ENCODE results near the gene ARRDC1.
A peak's percentile ranks its signal among the peaks of the same experiment; 100 is the strongest.

ARRDC1 gene

DNA sequence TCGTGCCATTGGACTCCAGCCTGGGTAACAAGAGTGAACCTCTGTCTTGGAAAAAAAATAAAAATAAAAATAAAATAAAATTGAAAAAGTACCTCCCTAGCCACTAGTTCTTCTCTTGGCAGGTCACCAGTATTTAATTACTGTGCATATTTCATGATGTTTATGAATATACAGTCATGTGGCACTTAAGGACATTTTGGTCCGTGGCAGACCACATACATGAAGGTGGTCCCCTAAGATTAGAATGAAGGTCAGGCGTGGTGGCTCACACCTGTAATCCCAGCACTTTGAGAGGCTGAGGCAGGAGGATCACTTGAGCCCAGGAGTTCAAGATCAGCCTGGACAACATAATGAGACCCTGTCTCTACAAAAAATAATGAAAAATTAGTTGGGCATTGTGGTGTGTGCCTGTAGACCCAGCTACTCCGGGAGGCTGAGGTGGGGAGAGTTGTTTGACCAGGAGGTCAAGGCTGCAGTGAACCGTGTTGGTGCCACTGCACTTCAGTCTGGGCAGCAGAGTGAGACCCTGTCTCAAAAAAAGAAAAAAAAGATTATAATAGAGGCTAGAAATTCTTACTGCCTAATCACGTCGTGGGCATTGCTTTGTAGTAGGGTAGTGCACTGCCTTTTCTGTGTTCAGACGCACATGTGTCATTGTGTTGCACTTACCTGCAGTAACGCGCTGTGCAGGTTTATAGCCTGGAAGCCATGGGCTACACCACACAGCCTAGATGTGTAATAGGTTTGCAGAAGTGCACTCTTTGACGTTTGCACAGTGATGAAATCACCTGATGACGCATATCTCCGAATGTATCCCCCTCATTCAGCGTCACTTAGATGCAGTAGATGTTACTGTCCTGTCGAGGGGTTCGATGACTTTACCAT, 26.1 kb downstream of the ARRDC1 start:
- Histone ChIP-seq H3K4me3 (no peak overlapping the region), H3K27ac (no peak overlapping the region)

DNA sequence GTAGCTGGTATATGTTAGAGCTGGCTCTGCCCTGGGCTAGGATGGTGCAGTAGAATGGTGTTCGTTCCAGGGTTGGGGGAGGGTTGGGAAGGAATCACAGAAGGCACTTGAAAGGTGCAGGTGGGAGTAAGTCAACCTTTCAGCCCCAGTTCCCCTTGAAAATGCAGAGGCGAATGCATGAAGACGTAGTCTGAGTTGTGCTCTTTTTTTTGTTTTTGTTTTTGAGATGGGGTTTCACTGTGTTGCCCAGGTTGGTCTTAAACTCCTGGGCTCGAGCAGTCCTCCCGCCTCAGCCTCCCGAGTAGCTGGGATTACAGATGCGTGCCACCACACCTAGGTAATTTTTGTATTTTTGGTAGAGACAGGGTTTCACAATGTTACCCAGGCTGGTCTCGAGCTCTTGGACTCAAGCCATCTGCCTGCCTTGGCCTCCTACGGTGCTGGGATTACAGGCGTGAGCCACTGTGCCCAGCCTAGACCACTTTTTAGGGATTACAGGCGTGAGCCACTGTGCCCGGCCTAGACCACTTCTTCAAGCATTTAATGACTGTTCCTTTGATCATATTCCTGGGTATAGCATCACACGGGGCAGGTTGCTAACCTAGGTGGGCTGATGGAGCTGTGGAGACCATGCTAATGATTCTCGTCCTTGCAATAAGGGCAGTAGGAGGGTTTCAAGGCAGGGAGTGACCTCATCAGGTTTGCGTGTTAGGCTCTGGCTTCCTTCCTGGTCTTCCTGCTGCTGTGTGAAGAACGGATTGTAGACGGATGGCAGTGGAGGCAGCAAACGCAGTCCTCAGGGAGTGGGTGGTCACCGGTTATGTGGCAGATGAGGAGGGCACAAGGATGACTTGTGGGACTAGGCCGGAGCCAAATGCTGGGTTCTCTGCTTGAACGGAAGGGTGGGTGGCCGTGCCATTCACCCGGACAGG, 27.0 kb downstream of the ARRDC1 start:
- Histone ChIP-seq H3K4me3 (no peak overlapping the region), H3K27ac (peak overlapping the region in 6 of 21 experiments; percentile 4 to 57 (median 31))

DNA sequence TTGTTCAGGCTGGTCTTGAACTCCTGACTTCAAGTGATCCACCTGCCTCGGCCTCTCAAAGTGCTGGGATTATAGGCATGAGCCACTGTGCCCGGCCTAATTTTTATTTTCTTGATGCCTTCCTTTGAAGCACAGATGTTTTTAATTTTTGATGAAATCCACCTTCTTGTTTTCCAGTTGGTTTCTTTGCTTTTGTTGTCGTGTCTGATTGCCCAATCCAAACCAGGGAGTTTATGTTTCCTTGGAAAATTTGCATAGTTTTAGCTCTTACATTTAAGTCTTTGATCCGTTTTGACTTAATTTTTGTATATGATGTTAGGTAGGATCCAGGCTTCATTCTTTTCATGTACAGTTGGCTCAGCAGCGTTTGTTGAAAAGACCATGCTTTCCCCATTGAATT, 28.5 kb downstream of the ARRDC1 start:
- no peak overlapping the region for H3K27ac ChIP-seq
- no peak overlapping the region for H3K4me3 ChIP-seq

DNA sequence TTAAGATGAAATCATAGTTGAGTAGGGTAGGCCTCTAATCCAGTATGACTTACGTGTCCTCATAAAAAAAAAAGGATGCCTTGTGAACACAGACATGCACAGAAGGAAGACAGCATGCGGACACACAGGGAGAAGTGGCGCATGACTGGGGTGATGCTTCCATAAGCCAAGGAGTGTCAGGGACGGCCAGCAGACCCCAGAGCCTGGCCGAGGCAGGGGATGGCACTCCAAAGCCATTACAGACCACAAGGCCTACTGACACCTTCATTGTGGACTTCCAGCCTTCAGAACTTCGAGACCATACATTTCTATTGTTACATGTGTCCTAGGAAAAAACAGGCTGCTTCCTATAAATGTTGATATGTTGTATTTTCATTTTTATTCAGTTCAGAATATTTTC, 33.2 kb downstream of the ARRDC1 start:
- H3K4me3 ChIP-seq: no peak overlapping the region
- H3K27ac ChIP-seq: peak overlapping the region in 6 of 21 experiments; percentile 9 to 79 (median 56)

DNA sequence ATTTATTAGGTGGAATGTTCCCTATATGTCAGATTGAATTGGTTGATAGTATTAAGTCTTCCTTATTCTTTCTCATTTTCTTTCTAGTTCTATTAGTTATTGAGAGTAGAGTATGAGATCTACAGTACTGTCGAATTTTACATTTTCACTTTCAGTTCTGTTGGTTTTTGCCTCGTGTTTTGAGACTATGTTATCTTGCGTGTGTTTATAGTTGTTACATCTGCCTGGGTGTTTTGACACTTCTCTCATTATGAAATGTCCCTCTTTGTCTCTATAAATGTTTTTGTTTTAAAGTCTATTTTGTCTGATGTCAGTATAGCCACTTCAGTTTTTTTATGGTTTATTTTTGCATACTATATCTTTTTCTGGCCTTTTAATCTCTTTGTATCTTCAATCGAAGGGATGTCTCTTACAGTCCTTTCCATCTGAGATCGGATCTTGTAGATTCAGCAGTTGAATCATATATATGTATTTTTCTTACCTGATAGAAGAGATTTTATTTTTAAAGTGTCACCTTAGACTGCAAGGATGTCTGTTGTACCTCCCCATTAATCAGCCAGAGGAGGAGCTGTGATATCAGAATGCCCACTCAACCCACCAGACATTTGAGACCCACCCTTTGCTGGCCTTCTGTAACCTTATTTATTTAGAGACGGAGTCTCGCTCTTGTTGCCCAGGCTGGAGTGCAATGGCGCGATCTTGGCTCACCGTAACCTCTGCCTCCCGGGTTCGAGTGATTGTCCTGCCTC, 34.0 kb downstream of the ARRDC1 start:
- H3K4me3 ChIP-seq: peak overlapping the region in 1 of 7 experiments; percentile 6
- peak overlapping the region in 7 of 21 experiments; percentile 9 to 79 (median 43) for H3K27ac ChIP-seq

DNA sequence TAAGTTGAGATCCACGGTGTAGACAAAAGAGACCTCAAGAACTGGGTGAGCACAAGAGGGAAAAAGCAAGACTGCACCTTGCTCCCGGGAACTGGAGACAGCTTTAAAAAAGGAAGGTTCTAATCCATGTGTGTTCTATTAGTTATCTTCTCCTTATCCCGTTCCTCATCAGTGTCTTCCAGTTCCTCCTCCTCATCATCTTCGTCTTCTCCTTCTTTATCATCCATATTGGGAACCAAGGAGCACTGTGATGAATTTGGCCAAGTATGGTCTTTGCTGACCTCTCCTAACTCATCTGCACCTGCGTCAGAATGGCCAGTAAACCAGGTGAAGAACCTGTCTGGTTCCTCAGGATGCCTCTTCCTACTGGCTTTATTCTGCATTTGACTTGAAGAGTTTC, 35.4 kb downstream of the ARRDC1 start:
- H3K27ac ChIP-seq: no peak overlapping the region
- no peak overlapping the region for H3K4me3 ChIP-seq

DNA sequence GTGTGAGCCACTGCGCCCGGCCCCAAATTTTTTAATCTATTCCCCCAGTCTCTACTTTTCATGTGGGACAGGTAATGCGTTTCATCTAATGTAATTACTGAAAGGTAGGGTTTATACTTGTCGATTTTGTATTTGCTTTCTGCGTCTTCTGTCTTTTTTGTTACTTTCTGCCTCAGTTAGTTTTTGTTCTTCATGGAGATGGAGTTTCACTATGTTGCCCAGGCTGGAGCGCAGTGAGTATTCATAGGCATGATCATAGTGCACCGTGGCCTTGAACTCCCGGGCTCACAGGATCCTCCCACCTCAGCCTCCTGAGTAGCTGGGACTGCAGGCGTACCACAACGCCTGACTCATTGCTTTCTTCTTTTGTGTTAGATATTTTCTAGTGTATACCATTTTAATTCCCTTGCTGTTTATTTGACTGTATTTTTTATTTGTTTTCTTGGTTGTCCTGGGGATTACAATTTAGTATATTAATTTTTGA, 36.7 kb downstream of the ARRDC1 start:
- no peak overlapping the region for H3K4me3 ChIP-seq
- no peak overlapping the region for H3K27ac ChIP-seq

DNA sequence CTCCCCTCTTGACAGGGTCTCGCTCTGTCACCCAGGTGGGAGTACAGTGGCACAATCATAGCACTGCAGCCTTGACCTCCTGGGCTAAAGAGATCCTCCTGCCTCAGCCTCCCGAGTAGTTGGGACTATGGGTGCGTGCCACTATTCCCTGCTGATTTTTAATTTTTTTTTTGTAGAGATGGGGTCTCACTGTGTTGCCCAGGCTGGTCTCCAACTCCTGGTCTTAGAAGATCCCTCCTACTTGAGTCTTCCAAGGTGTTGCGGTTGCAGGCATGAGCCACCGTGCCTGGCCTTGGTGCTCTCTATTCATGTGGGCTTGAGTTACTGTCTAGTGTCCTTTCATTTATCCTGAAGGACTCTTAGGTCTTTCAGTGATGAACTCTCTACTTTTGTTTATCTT, 37.4 kb downstream of the ARRDC1 start:
- H3K4me3 ChIP-seq: no peak overlapping the region
- no peak overlapping the region for H3K27ac ChIP-seq

DNA sequence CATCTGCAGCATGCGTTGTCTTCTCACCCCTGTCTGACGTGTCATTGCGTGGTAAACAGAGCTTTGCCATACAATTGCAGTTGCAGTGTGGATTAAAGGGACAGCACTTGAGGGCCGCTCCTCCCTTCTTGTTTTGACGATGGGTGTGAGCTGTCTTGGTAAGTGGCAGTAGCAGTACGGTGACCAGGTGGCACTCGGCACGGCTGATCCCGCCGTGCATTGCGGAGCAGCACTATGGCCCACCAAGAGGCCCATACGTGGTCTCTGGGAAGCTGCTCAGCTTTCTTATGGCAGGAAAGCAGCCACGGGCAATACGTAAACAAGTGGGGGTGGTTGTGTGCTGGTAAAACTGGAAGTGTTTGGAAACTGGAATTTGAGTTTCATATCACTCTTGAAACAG, 38.4 kb downstream of the ARRDC1 start:
- no peak overlapping the region for H3K27ac ChIP-seq
- H3K4me3 ChIP-seq: no peak overlapping the region

DNA sequence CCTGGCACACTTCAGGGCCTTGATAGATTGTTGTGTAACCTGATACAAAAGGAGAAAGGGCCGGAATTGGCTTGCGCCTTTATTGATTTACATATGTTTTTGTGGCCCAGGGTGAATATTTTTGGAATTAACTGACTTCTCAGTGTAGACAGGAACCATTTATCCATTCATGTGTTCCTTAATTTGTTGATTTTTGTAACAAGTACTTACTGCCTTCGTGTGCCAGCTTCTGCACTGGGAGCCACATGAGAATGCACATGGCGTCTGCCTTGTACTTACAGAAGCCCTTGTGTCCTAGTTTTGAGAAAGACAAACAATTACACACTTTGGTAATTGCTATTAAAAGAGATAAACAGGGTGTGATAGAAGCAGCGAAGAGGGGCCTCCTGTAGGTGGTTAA, 39.7 kb downstream of the ARRDC1 start:
- Histone ChIP-seq H3K4me3 (no peak overlapping the region), H3K27ac (no peak overlapping the region)

DNA sequence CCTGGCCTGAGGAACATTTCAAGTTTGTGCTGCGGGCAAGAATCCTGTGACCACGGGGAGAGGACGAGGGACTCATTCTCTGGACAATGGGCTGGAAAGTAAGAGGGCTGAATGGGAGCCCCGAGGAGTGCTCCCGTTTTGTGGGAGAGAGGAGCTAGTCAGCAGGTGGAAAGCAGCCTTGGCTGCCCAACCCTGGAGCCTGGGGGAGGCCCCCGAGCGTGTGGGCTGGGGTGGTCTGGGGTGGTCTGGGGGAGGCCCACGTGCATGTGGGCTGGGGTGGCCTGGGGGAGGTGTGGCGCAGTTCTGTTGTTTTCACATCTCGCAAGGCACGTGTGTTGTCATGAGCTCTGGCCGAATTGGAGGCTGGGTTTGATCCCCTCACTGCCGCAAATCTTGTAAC, 40.9 kb downstream of the ARRDC1 start:
- no peak overlapping the region for H3K4me3 ChIP-seq
- no peak overlapping the region for H3K27ac ChIP-seq

DNA sequence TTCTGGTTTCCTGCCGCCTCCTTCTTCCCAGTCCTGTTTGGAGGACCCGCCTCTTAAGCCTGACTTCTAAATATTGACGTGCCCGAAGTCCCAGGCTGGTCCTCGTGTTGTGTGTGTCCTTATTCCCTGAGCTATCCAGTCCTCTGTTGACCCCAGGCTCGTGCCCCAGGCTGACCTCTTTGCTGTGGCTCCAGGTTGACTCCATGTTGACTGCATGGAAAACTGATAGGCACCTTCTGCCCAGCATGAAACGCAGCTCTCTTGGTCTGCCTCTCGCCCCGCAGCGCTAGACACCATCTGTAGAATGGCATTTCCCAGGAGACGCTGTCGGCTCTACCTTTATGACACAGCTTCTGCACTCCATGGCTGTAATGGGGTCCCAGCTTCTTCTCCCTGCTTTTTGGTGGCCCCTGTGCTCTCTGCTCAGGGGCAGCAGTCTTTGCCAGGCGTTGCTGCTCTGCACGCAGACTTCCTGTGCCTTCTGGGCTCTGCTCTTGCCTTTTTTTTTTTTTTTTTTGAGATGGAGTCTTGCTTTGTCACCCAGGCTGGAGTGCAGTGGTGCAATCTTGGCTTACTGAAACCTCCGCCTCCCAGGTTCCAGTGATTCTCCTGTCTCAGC, 41.7 kb downstream of the ARRDC1 start:
- H3K4me3 ChIP-seq: no peak overlapping the region

DNA sequence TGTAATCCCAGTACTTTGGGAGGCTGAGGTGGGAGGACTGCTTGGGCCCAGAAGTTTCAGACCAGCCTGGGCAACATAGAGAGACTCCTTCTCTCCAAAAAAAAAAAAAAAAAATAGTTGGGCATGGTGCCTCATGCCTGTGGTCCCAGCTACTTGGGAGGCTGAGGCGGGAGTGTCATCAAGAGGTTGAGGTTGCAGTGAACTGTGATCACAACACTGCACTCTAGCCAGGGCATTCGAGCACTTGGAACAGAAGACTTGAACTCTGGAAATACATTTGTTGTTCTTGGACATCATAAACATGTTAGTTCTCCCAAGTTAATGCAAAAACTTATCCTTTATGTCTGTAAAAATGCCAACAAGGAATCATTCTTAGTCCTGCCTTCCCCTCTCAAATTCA, 42.9 kb downstream of the ARRDC1 start:
- no peak overlapping the region for H3K27ac ChIP-seq

More for the DNA sequence above, 41.7 kb downstream of the ARRDC1 start:
- peak overlapping the region in 1 of 21 experiments; percentile 21 for H3K27ac ChIP-seq

DNA sequence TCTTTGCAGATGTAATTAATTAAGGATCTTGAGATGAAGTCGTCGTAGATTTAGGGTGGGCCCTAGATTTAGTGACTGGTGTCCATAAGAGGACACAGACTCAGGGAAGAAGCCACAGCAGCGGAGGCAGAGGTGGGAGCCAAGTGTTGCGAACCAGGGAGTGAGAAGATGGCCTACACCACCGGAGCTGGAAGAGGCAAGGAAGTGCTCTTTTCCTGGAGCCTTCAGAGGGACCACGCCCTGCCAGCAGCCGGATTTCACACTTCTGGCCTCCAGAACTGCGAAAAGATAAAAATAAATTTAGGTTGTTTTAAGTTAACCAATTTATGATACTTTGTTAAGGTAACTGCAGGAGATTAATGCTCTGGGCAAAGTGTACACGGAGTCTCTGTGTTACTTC, 44.1 kb downstream of the ARRDC1 start:
- no peak overlapping the region for H3K27ac ChIP-seq

More for the DNA sequence above, 42.9 kb downstream of the ARRDC1 start:
- H3K4me3 ChIP-seq: no peak overlapping the region

DNA sequence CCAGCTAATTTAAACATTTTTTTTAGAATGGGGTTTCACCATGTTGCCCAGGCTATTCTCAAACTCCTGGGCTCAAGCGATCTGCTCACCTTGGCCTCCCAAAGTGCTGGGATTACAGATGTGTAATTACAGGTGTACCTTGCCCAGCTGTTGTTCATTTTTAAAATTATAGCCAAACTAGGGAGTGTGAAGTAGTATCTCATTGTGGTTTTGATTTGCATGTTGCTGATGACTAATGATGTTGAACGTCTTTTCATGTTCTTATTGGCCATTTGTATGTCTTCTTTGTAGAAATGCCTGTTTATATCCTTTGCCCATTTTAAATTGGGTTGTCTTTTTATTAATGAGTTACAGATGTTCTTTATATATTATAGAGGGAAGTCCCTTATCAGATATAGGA, 44.8 kb downstream of the ARRDC1 start:
- H3K4me3 ChIP-seq: no peak overlapping the region
- H3K27ac ChIP-seq: no peak overlapping the region

More for the DNA sequence above, 44.1 kb downstream of the ARRDC1 start:
- no peak overlapping the region for H3K4me3 ChIP-seq

DNA sequence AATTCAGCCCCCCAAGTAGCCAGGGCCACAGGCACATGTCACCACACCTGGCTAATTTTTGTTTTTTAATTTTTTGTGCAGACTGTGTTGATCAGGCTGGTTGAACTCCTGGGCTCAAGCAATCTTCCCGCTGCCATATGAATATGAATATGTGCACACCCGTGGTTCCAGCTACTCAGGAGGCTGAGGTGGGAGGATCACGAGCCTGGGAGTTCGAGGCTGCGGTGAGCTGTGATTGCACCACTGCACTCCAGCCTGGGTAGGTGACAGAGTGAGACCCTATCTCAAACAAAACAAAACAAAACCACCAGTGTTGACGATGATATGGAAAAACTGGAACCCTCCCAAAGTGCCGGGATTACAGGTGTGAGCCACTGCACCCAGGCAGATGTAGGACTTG, 45.3 kb downstream of the ARRDC1 start:
- Histone ChIP-seq H3K4me3 (no peak overlapping the region), H3K27ac (no peak overlapping the region)

DNA sequence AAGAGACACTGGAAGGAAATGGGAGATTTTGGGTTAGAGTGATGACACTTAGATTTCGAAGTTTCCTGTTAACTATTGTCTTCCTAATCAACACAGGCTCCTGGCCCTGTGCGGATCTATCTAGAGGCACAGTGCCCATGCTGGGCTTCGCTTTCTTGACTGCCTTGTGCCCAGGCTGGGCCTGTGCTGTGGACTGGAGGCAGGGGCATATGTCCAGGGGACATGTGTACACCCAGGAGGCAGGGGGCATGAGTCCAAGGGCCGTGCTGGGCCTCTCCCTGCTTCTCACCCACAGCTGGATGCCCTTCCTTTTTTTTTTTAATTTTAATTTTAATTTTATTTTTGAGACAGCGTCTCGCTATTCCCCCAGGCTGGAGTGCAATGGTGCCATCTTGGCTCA, 50.9 kb downstream of the ARRDC1 start:
- no peak overlapping the region for H3K27ac ChIP-seq

DNA sequence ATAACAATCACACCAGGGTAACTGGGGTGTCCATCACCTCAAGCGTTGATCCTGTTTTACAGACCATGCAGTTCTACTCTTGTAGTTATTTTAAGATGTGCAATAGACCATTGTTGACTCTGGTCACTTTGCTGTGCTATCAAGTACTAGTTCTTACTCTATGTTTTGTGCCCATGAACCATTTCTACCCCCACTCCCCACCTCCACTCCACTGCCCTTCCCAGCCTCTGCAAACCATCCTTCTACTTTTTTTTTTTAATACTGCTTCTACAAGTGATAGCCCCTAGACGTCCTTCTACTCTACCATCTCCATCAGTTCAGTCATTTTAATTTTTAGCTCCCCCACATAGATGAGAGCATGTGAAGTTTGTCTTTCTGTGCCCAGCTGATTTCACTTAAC, 52.1 kb downstream of the ARRDC1 start:
- no peak overlapping the region for H3K4me3 ChIP-seq
- H3K27ac ChIP-seq: no peak overlapping the region

More for the DNA sequence above, 50.9 kb downstream of the ARRDC1 start:
- no peak overlapping the region for H3K4me3 ChIP-seq

DNA sequence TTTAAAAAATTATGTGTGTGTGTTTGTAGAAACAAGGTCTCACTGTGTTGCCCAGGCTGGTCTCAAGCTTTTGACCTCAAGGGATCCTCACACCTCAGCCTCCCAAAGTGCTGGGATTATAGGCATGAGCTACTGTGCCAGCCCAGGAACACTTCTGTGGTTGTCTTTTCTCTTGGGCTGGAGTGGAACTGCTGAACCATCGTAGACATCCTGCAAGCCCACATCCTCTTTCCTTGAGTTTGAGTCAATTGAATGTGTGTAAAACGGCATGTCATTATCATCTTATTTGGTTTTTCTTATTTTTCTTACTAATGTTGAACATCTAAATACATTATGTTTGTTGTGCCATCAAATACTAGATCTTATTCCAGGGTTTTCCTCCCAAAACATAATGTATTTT, 53.3 kb downstream of the ARRDC1 start:
- Histone ChIP-seq H3K4me3 (no peak overlapping the region), H3K27ac (no peak overlapping the region)

Measured in skin epidermis (tissue), 12 donors.